ENCODE data around the gene ANKRD63. TPM values are rescaled to one million over a fixed set of nuclear protein-coding genes. Genes with fewer than 3 reads are reported as not detected.

Gene ANKRD63
- total RNA-seq, 1 donor from 2014 or later, result not detected

DNA sequence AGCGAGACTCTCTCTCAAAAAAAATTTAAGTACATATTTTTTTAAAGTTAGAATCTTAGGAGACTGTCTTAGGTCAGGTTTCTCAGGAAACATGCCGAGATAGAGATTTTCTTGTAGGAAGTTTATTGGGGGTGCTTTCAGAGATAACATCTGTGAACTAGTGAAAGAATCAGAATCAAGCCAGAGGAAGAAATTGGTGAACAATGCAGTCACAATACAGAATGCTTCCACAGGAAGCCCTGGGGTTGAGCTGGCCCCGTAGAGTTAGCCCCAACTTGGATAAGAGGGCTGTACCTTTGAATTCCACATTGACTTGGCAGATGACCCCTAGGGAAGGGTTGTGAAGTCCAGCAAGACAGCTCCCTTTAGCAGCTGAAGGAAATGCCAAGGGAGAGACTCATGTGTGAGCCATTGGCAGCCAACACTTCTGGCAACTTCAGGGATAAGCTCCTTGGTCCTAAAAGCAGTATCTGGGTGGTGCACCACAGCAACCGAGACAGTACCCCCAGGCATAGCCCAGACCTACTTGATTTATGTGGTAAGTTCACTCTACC lies 31.9 kb upstream of the ANKRD63 start:
- intact Hi-C loops (cut with micrococcal nuclease), result no loop called here

DNA sequence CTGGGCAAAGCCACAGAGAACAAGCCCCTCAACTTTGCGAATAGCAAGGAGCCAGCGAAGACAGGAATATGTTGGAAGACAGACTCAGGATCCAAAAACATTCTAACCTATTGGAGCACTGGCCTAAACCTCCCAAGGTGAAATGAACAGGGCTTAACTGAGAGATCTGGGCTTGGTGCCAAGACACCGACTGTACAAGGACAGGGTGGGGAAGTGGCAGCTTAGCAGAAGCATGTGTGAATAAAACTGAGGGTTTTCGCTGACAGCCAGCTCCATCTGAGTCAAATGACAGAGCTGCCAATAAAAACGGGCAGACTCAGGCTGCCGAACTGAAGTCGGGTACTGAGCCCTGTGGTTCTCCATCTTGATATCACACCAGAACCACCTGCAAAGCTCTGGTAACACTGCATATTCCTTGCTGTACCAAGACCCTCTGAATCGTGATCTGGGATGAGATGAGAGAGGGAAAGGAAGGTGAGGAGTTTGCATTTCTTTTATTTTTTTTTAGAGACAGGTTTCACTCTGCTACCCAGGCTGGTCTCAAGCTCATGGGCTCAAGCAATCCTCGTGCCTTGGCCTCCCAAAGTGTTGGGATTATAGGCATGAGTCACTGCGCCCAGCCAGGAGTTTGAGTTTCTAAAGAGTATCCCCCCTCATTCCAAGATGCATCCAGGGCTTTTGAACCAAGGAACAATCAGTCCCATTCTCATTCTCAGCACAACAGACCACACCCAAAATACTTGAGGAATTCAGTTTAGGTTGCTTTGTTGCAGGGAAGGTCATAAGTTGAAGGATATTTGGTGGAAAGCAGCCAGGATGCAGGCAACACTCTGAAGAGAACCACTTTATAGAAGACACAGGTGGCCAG lies 30.9 kb upstream of the ANKRD63 start:
- intact Hi-C loops (cut with micrococcal nuclease), result no loop called here

DNA sequence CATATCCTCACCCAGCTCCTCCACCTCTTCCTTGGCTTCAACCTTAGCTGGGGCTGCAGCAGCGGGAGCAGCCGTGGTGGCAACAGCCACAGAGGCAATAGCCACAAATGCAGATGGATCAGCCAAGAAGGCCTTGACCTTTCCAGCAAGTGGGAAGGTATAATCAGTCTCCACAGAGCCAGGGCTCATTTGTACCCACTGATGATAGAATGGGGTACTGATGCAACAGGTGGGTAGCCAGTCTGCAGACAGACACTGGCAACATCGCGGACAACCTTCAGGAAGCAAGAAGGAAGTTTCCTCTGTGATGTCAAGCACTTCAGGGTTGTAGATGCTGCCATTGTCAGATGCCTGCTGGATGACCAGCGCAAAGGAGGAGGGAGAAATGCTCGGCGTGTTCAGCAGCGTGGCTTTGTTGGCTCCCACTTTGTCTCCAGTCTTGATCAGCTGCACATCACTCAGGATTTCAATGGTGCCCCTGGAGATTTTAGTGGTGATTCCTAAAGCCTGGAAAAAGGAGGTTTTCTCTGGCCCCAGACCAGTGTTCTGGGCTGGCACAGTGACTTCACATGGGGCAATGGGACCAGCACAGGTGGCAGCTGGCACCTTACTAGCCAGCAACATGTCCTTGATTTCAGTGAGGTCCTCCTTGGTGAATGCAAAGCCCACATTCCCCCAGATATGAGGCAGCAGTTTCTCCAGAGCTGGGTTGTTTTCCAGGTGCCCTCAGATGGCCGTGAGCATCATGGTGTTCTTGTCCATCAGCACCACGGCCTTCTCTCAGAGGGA lies 29.7 kb upstream of the ANKRD63 start:
- intact Hi-C loops (cut with micrococcal nuclease), result no loop called here

DNA sequence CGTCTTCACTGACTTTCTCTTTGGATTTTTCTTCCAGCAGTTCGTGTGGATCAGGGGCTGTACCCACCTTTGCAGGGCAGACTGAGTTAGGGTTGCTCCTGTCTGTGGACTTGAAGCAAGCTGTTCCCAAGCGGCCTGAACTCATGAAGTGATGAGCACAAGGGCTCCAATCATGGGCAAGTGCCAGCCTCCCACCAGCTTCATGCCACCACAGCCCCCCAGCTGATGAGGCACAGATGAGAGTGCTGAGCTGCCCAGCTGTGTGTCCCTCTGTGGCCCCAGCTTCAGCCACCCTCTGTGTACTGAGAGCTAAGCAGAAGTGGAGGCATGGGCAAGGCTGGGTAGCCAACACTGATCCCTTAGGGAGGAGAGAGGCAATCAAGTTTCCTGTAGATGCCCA lies 28.1 kb upstream of the ANKRD63 start:
- intact Hi-C loops (cut with micrococcal nuclease), result loop anchor here (1.0 kb wide), 1 partner anchor 32 kb away; no protein-coding TSS in a partner anchor

DNA sequence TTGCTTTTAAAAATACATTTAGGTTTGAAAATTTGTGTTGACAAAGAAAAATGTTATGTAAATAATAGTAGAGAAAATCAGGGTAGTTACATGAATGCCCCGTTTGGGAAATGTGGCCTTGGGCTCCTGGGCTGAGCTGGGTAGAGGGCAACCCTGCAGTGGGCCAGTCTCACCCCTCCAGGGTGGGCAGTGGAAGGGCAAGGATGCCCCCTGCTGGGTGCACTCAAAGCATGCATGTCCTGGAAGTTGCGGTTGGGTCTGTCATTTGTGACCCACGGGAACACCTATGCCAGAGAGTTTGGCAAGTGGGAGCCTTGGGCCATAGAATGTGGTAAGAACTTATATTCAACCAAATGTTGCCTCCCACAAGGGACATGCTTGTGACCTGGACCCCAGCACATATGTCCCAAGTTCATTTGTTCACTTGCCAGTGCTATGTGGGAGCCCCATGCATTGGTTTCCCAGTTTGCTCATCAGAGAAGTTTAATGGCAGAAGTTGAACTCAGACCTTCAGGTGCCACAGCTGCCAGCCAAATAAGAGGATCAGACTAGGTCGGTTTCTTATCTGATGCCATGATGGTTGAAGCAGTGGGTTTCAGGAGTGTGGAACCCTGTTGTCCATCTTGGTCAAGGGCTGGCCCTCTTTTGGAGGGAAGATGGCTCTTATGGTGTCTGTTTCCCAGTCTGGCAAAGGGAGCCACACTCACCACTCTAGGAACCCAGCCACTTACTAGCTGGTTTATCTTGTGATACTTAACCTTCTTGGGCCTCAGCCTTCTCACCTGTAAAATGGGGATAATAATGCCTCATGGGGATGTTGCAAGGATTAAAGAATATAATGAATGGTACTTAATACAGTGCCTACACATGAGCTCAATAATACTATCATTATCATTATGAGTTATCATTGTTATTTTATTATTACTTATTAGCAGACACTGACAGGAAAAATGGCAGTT lies 27.4 kb upstream of the ANKRD63 start:
- intact Hi-C loops (cut with micrococcal nuclease), result loop anchor here (1.0 kb wide), 1 partner anchor 31 kb away; no protein-coding TSS in a partner anchor

DNA sequence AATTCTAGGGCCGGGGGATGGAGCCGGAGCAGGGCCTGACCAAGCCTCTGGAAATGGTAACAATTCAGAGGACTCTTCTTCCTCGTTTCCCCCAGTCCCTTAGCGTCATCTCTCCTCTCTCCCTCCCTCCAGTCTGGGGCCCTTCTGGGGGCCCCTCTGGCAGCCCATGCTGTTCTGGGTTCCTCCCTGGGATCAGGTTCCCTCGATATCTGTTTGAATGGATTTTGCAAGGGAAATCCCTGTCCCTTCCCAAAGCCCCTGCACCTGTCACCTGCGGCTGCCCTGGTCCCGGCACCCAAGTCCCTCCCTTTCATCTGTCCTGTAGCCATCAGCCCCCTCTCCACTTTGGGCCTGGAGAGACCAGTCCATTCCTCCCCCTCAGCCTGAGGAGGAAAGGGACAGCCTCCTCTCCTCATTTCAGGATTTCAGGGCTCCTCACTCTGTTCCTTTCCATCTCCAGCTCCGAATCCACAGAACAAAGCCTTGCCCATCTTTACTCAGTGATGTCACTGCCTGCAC lies 26.5 kb upstream of the ANKRD63 start:
- intact Hi-C loops (cut with micrococcal nuclease), result loop anchor here (5.0 kb wide), 2 partner anchors 73 to 377 kb away; partner anchors contain the start of genes EIF2AK4 and KNSTRN

DNA sequence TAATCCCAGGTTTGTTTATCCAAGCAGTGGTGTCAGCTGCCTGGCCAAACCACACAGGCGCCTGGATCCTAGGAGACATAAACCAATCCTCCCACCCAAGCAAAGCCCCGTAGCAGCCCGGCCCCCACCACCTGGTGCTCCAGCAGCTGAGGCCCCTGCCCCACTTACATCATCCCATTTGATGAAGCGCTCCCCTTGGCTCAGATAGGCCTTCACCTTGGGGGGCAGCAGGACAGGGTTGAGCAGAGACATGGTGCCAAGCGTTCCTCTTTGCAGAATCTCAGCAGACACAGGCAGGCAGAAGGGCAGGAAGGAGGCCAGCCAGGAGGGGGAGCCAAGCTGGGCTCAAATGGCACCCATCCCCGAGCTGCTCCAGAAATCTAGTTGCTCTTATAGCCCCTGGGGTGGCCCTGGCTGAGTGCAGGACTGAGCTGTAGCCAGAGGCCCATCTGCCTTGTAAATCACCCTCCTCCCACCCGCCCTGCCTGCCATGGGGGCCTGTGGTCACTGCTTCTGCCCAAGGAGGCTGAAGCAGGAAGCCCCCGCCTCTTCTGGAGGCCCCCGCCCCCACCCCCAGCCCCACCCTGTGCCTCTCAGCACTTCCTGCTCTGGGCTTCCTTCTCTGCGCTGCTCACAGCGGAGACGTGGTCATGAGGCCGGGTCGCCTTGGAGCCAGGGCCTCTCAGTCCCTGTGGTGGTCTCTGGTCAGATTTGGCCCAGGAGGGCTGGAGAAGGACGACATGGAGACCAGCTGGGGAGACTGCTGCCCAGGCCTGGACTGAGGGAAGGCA lies 24.8 kb upstream of the ANKRD63 start, which contains the start of gene PLCB2:
PLCB2 (minus strand) TSS at position 515 of the 791 bp plus-strand sequence; CDS start at position 252, 263 bp downstream.
- intact Hi-C loops (cut with micrococcal nuclease), result loop anchor here (1.0 to 5.0 kb wide), 7 partner anchors 14 to 375 kb away; partner anchors contain the start of genes EIF2AK4 and KNSTRN

DNA sequence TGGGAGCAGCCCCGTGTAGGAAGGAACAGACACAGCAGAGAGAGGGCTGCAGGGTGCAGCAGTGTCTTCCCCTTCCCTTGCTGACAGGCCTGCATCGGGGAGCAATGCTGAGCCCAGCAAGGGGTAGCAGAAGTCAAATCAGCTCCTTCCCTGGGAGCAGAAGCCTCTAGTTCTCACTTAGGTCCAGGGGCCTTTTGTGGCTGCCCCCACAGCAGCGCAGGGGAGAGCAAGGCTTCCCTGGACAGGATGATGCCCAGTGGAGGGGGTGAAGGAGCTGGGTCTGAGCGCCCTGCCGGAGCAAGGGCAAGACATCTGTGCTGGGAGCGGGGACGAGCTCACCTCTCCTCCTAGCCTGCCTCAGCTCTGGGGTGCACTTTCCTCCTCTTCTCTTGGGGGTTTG lies 24.0 kb upstream of the ANKRD63 start:
- intact Hi-C loops (cut with micrococcal nuclease), result loop anchor here (1.0 to 5.0 kb wide), 7 partner anchors 14 to 375 kb away; partner anchors contain the start of genes EIF2AK4 and KNSTRN

DNA sequence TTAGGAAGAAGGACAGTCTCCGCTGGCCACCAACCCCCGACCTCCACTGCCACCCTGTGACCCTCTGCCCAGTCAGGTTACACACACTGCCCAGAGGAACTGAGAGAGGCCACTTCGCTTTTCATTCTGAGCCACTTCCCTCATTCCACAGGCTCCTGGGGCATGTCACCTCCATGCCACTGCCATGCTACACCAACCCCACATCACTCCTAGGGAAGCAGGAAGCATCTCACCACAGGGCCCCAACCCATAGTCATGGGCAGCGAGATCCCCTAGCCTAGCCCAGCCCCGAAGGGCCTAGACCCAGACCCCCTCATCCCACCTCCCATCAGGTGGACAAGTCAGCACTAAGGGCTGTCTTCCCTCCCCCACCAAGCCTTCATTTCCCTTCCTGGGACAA lies 23.5 kb upstream of the ANKRD63 start:
- intact Hi-C loops (cut with micrococcal nuclease), result loop anchor here (2.0 to 5.0 kb wide), 3 partner anchors 76 to 374 kb away; partner anchors contain the start of genes EIF2AK4 and KNSTRN

DNA sequence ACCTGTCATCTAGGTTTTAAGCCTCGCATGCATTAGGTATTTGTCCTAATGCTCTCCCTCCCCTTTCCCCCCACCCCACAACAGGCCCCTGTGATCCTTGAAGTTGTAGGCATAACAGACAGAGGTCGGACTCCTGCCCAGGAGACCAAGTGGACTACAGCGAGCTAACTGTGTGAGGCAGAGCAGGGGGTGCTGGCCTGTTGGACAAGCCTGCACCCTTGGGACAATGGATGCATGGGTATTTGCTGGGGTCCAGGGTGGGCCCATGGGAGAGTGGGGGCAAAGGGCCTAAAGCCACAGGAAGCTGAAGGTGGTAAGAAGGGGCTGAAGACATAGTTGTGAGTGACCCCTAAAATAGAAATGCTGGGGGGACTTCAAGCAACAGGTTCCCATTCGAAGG lies 22.4 kb upstream of the ANKRD63 start:
- intact Hi-C loops (cut with micrococcal nuclease), result loop anchor here (5.0 kb wide), 2 partner anchors 77 to 373 kb away; partner anchors contain the start of genes EIF2AK4 and KNSTRN

DNA sequence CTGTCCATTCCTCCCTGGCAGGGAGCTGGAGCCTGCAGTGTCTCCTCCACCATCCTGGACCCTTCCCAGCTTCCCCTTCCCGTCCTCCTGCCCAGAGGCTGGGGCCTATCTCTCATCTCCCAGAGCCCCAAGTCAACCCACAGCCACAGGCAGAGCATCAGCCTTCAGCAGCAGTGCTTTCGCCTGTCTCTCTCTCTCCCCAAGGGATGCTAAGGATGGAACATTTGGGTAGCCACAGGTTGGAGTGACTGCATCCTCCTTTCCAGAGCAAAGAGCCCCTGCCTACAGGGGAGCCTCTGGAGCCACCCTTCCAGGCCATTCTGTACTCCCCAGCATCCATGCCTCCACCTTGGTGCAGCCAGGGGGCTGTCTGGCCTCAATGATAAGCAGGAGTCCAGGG lies 20.7 kb upstream of the ANKRD63 start:
- intact Hi-C loops (cut with micrococcal nuclease), result no loop called here

DNA sequence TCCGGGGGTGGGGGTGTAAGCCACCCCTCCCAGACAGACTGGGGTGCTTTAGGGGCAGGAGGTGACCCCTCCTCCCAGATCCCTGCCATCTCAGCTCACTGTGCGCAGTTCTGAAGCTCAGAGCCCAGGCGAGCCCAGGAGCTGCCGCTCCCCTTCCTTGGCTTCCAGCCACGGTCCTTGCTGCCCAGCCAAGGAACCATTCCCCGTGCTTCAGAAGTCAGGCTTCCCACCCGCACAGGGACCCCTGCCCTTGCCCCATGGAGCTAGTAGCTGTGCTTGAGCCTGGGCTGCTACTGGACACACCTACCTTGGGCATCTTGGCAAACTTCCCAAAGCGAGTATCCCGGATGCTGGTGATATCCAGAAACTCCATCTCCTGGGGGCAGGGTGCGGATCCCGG lies 20.1 kb upstream of the ANKRD63 start:
- intact Hi-C loops (cut with micrococcal nuclease), result no loop called here

DNA sequence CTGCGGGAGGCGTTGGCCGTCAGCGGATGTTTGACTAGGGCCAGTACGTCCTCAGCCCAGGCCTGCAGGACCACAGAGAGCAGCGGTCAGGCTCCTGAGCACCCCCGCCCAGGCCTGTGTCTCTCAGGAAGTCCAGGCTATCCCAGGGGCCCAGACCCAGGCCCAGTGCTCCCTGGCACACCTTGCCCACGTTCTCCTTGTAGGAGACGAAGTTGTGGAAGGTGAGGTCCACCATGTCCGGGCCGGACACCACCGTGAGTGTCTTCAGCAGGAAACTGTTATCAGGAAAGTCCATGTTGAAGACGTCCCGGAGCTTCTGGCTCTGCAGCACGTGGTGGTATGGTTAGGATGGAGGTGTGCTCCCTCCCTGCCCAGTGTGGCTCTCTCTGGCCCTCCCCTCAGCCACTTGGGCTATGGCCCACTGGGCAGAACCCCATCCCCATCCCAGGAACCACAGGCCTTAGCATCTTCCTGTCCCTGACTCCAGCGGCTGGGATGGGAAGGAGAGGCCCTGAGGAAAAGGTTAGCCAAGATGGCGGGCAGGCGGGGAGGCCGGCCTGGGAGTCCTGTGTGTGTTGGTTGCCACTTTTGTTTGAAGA lies 19.5 kb upstream of the ANKRD63 start:
- intact Hi-C loops (cut with micrococcal nuclease), result no loop called here

DNA sequence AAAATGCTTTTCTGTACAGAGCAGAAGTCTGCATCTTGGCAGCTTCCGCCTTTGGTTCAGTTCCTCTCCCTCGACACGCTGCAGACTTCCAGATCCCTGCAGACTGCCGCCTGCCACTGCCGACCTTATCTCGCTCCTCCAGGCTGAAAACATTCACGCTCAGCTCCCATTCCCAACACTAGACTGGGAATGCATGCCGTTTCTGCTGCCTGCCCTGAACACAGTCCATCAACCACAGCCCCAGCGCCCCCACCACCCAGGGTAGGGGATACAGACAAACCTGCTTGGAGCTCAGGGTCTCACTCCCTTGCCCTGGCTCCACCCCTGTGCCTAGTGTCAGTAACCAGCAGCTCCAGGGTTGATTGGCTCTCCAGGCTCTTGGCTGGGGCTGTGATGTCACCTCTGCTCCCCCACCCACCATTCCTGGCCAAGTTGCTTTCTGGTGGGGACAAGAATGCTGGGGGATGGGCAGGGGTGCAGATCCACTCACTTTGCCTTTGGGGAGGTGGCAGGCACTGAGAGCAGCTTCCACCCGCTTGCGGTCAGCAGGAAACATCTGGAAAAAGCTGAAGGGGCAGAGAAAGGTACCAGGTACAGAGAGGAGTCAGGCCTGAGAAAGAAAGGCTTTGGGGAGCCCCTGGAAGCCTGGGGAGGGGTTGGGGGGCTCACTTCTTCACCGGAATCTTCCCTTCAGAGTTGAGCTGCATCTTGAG lies 18.8 kb upstream of the ANKRD63 start:
- intact Hi-C loops (cut with micrococcal nuclease), result no loop called here

DNA sequence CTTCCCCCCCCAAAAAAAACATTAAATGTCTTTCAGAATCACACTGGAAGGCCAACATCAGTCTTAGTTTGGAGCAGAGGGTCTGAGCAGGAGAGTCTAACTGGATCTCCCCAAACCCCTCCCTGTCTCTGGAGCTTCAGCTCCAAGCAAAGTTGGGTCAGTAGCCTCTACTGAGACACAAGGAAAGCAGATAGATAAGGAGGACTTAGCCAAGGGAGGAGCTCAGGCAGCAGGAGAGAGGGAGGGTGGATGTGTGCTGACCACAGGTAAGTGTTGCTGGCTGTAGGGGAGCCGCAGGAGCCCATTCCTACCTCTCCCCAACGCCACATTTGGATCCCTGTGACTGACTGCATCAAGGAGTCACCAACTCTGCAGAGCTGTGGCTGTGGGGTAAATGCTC lies 17.9 kb upstream of the ANKRD63 start:
- intact Hi-C loops (cut with micrococcal nuclease), result no loop called here

DNA sequence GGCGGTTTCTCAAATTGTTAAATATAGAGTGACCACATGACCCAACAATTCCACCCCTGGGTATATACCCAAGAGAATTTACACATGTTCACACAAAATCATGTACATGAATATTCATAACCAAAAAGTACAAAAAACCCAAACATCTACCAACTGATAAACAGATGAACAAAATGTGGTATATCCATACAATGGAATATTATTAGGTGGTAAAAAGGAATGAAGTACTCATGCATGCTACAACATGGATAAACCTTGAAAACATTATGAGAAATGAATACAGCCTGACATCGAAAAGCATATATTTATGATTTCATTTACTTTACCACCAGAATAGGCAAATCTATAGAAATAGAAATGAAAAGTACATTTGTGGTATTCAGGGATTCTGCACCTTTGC lies 17.5 kb upstream of the ANKRD63 start:
- intact Hi-C loops (cut with micrococcal nuclease), result no loop called here

DNA sequence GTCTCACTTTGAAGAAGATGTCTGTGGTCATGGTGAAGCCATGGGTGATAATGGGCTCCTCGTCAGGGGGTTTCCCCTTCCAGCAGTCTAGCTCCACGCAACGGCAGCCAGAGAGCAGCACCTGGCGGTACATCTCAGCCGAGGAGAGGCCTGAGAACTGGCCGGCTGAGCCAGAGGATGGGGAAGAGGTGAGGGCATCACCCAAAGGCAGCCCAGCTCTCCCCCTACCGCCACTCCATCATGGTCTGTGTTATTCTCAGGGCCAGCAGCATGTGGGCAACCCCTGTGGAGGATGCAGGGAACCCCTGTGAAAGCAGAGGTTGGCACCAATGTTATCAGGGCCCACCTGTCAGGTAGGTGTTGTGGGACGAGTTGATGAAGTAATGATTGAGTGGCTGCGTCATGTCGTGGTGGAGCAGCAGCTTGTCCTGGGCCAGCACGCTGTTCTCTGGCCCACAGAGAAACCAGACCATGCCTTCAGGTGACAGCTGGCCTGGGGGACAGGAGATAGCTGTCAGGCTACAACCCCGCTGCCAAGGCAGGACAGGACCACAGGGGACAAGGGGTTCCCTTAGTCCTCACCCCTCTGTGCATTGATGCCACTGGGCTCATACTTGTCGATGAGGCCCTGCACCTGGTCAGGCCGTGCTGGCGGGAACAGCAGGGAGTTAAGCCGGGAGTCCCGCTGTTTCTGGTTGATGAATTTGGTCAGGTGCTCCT lies 15.5 kb upstream of the ANKRD63 start:
- intact Hi-C loops (cut with micrococcal nuclease), result no loop called here
